Occipital lobe (tissue), 2 donors: Measurements from ENCODE around the gene C1orf159. TPM values are rescaled to one million over a fixed set of nuclear protein-coding genes. Genes with fewer than 3 reads are reported as not detected.

Experiments
- DNase-seq: peaks from one replicate; lab custom pipeline; 2025; lab: John Stamatoyannopoulos, UW
- total RNA-seq: library from RNA; depleted of rRNA; stranded (reverse); fragments of >200 nt; gene quantifications from one replicate; pipeline ENCODE4 v1.2.3, GENCODE V29; 2014

Gene C1orf159
- total RNA-seq, 1 donor from 2014 or later = 5.5 TPM

- DNase-seq = peak; percentile 80
Measured at GRCh38 chr1:1040004-1040991, 75.6 kb downstream of the C1orf159 start.

DNA sequence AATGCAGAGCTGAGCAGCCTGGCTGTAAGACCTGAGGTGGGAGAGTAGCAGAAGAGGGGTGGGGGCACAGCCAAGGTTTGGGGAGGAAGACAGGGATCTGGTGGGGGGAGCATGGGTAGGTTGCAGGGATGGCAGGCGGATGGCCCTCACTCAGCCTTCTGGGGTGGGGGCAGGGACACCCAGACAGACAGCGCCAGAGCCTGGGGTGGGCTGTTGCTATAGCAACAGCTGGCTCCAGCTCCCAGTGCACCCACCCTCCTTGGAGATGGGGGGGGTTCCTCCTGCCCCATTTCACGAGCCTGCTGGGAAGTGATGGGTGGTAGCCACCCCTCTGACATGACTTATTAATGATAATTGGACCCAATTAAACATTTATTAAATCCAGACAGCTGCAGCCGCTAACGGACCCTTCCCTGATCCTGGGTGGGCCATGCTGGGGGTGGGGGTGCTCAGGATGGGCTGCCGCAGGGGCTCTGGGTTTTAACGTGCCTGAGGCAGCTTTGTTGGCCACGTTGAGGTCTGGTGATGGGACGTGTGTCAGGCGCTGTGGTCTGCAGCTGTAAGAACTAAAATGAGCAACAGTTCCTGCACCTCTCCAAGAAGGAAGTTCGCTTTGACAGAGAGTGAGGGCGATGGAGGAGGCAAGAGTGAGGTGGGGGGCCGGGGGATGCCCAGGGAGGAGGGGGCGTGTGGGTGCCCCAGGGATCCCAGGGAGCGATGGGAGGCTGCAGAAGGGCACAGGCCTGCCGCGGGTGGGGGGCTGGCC is 76.6 kb downstream of the C1orf159 start:
- no peak for DNase-seq

DNA sequence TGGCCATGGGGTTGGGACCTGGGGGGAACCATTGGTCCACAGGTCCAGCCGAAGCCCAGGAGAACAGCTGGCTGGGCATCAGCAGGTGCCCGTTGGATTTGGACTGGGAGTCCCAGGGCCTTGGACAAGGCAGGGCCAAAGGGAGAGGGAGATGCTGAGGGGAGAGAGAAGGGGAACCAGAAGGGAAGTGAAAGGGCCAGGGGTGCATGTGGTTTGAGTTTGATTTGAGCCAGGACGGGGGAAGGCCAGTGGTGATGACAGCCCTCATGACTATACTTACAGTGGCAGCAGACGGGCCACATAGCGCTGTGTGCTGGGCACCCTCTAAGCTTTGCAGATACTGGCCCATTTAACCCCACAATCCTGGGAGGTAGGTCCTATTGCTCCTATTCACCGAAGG is 77.2 kb downstream of the C1orf159 start:
- DNase-seq = no peak

- peak; percentile 35 for DNase-seq
Measured at GRCh38 chr1:1037366-1038327, 78.2 kb downstream of the C1orf159 start.

DNA sequence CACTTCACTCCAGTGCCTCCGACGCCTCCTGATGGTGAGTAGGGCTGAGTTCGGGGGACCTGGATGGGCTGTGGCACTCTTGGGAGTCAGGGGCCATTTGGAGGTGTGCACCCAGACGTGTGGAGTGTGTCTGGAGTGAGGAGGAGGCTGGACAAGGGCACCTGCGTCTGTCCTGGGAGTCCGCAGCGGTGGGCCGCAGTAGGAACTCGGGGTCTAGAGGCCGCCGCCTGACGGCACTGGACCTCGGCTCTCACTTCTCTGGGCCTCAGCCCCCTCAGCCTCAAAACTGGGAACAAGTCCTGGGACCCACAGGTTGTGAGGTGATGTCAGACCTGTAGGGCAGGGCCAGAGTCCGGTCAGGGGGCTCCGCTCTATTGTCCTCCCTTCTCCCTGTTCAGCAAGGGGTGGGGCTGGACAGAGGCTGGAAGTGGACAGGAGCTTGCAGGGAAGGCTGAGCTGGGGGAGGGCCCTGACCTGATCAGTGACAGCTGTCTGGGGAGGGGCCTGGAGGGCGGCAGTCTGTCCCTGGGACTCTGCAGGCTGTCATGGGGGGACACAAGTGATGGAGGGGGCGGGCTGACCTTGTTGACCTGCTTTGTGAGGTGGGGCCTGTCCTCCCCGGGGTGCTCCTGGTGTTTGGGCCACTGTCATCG is 80.5 kb downstream of the C1orf159 start:
- DNase-seq = no peak

GRCh38 chr1:1034439-1034781 is 81.5 kb downstream of the C1orf159 start:
- DNase-seq = no peak

GRCh38 chr1:1033731-1034438 is 82.0 kb downstream of the C1orf159 start:
- DNase-seq = no peak

- peak; percentile 82 for DNase-seq
Measured at GRCh38 chr1:1033009-1033587, 82.8 kb downstream of the C1orf159 start.

DNA sequence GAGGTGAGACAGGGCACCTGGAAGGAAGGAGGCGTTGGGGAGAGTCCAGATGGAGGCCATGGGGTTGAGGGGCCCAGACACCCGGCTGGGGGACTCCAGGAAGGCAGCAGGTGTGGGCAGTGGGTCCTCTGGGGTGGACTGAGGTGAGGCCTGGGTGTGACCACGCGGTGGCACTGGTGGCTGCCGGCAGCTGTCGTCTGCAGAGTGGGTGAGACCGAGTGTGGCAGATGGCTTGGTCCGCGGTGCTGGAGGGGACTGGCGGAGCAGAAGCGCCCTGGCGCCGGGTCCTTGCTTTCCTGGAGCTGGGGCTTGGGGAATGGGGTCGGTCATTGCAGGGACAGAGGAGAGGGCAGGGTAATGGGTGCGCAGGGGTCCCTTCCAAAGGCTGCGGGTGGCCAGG is 83.5 kb downstream of the C1orf159 start:
- no peak for DNase-seq

Other genes starting within 250 kb of the C1orf159 start
- 0.16 TPM for gene SAMD11, start 192.2 kb downstream of the C1orf159 start, total RNA-seq
- gene NOC2L, start 156.8 kb downstream of the C1orf159 start, total RNA-seq = 52.7 TPM
- 6.1 TPM for gene KLHL17, start 155.5 kb downstream of the C1orf159 start, total RNA-seq
- not detected for gene PLEKHN1, start 149.6 kb downstream of the C1orf159 start, total RNA-seq
- 0.47 TPM for gene PERM1, start 134.0 kb downstream of the C1orf159 start, total RNA-seq
- 15.1 TPM for gene HES4, start 116.0 kb downstream of the C1orf159 start, total RNA-seq
- 15.0 TPM for gene ISG15, start 102.6 kb downstream of the C1orf159 start, total RNA-seq
- gene AGRN, start 96.0 kb downstream of the C1orf159 start, total RNA-seq = 71.9 TPM
- gene RNF223, start 41.8 kb downstream of the C1orf159 start, total RNA-seq = not detected
- not detected for gene TTLL10, start 57.8 kb upstream of the C1orf159 start, total RNA-seq
- gene TNFRSF18, start 90.5 kb upstream of the C1orf159 start, total RNA-seq = not detected
- not detected for gene TNFRSF4, start 98.1 kb upstream of the C1orf159 start, total RNA-seq
- gene SDF4, start 115.9 kb upstream of the C1orf159 start, total RNA-seq = 18.4 TPM
- gene B3GALT6, start 116.1 kb upstream of the C1orf159 start, total RNA-seq = 27.1 TPM
- gene C1QTNF12, start 130.6 kb upstream of the C1orf159 start, total RNA-seq = not detected
- gene UBE2J2, start 157.8 kb upstream of the C1orf159 start, total RNA-seq = 39.6 TPM
- 2.2 TPM for gene SCNN1D, start 164.3 kb upstream of the C1orf159 start, total RNA-seq
- 51.3 TPM for gene ACAP3, start 191.8 kb upstream of the C1orf159 start, total RNA-seq
- gene PUSL1, start 192.5 kb upstream of the C1orf159 start, total RNA-seq = 8.0 TPM
- gene INTS11, start 208.6 kb upstream of the C1orf159 start, total RNA-seq = 28.2 TPM
- 12.3 TPM for gene CPTP, start 208.7 kb upstream of the C1orf159 start, total RNA-seq
- gene TAS1R3, start 215.2 kb upstream of the C1orf159 start, total RNA-seq = 0.31 TPM
- 70.7 TPM for gene DVL1, start 233.3 kb upstream of the C1orf159 start, total RNA-seq
- 11.5 TPM for gene MXRA8, start 242.5 kb upstream of the C1orf159 start, total RNA-seq